Pancreas (tissue), 10 donors: ENCODE measurements around the gene PHC3. TPM values are rescaled to one million over a fixed set of nuclear protein-coding genes. Genes with fewer than 3 reads are reported as not detected.
A peak's percentile ranks its signal among the peaks of the same experiment; 100 is the strongest.

Experiments
- ATAC-seq, 4 donors: fragments of 200-7000 bp; cut with Tn5 transposase; one replicate each; pipeline versions ENCODE4 v1.8.0 to v1.9.1; 2020; ENCODE audit warnings: mild to moderate bottlenecking in 4 of 4, moderate library complexity in 4 of 4
- DNase-seq, 6 donors: peaks; one replicate each; pipeline ENCODE4 v3.0.0-alpha.2; 2020
- FAIRE-seq: peaks from 2 replicates; lab custom pipeline; 2012; peaks lifted over from hg19 to GRCh38; lab: Jason Lieb, UNC
- H3K27ac ChIP-seq, 4 donors: fragments of 200-600 bp; sonication (generic); 1 replicate in 3 of 4; 2 replicates in 1 of 4; pipeline versions ENCODE4 v1.5.0 to v1.8.0; 2020
- H3K27me3 ChIP-seq, 4 donors: fragments of 200-600 bp; one replicate each; pipeline ENCODE4 v1.8.0; 2021
- H3K36me3 ChIP-seq, 3 donors: fragments of 200-600 bp; sonication (generic) in 1 of 3; one replicate each; pipeline versions ENCODE4 v1.5.0 to v1.8.0; 2020 to 2021
- H3K4me1 ChIP-seq, 3 donors: fragments of 200-600 bp; one replicate each; pipeline ENCODE4 v1.8.0; 2021
- H3K4me3 ChIP-seq, 4 donors: fragments of 200-600 bp; sonication (generic) in 2 of 4; one replicate each; pipeline versions ENCODE4 v1.5.0 to v1.8.0; 2020 to 2021
- H3K9me3 ChIP-seq, 4 donors: fragments of 200-600 bp; one replicate each; pipeline ENCODE4 v1.8.0; 2021
- WGBS, 2 donors: extraction: QIAGEN DNeasy Blood & Tissue Kit; methylation state at CpG; one replicate each; pipeline ENCODE4 v1.1.7; 2013; 5-methylcytosine and 5-hydroxymethylcytosine counted together
- intact Hi-C, 3 donors: fragments of 100-400 bp; cut with DNase I; formaldehyde crosslinking; loops; one replicate each; pipeline versions ENCODE4 v1.11.1 to v1.14.2; 2022
- polyA plus RNA-seq, 2 donors: library from polyadenylated mRNA; stranded (reverse); fragments of 200-250 nt; gene quantifications; one replicate each; pipeline ENCODE4 v1.2.3, GENCODE V29; 2013
- total RNA-seq, 6 donors: library from RNA; stranded (reverse); fragmentation: NEBNext Ultra II Directional in 4 of 6; extraction: Animal tissue kit (Norgen Biotek cat#: 25700) in 4 of 6; gene quantifications; one replicate each; pipeline versions ENCODE4 v1.2.1 to v1.2.4, GENCODE V29; 2021 to 2023
- TF ChIP-seq, protein P1 (sequence below), 4 donors: fragments of 200-600 bp; sonication (generic) in 3 of 4; IDR thresholded peaks; one replicate each; pipeline versions ENCODE4 v1.5.0 to v1.8.0; 2021; ENCODE audit warnings: antibody characterized with exemption in 4 of 4
- donor health status: healthy with polysubstance abuse.
- donor health status: DM: no; HTN: no; CAD: no; lungs with moderate emphysema.
- donor health status: DM: no; HTN: no; CAD: no.
- donor health status: control.
- donor health status: control.
- donor health status: Bipolar disorder and iron deficiency.
- donor health status: DM: yes; HTN: yes; CAD: no.
- donor health status: DM: no; HTN: no; CAD: no.
- donor health status: DM: no; HTN: no; CAD: no.
- donor health status: DM: yes; HTN: yes; CAD: no.

Gene PHC3
- total and polyA plus RNA-seq, 8 donors, result 5.5 to 38.0 (median 24.5) TPM

DNA sequence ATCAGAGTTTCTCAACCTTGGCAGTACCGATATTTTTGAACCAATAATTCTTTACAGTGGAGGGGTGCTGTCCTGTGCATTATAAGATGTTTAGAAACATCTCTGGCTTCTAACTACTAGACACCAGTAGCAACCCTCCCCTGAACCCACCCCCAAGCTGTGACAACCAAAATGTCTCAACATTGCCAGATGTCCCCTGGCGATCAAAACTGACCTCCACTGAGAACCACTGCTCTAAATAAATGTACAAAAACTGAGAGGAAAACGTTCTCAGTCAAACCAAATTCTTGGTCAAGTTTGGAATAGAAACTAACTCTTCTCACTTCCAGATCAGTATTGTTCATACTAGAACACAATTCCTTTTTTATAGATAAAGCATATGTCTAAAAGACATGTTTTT lies 85.2 kb downstream of the PHC3 start:
- intact Hi-C loops, result no loop called here
- Histone ChIP-seq H3K36me3 (peaks cover 0 to 39% (median 1%) of the 10 kb centered on the region in 3 donors), H3K4me3 (no peak overlapping the region), H3K9me3 (no peaks in the 10 kb centered on the region), H3K27me3 (no peaks in the 10 kb centered on the region), H3K27ac (no peak overlapping the region), H3K4me1 (no peaks in the 10 kb centered on the region)
- TF ChIP-seq, protein P1, sequence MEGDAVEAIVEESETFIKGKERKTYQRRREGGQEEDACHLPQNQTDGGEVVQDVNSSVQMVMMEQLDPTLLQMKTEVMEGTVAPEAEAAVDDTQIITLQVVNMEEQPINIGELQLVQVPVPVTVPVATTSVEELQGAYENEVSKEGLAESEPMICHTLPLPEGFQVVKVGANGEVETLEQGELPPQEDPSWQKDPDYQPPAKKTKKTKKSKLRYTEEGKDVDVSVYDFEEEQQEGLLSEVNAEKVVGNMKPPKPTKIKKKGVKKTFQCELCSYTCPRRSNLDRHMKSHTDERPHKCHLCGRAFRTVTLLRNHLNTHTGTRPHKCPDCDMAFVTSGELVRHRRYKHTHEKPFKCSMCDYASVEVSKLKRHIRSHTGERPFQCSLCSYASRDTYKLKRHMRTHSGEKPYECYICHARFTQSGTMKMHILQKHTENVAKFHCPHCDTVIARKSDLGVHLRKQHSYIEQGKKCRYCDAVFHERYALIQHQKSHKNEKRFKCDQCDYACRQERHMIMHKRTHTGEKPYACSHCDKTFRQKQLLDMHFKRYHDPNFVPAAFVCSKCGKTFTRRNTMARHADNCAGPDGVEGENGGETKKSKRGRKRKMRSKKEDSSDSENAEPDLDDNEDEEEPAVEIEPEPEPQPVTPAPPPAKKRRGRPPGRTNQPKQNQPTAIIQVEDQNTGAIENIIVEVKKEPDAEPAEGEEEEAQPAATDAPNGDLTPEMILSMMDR (IDR thresholded peaks at IDR 0.05), result no peak
- 80 to 83% methylated on average over 3 of the region's 3 CpGs for WGBS, 2 donors
- ATAC-seq (no peak), DNase-seq (no peak), FAIRE-seq (no peak)

DNA sequence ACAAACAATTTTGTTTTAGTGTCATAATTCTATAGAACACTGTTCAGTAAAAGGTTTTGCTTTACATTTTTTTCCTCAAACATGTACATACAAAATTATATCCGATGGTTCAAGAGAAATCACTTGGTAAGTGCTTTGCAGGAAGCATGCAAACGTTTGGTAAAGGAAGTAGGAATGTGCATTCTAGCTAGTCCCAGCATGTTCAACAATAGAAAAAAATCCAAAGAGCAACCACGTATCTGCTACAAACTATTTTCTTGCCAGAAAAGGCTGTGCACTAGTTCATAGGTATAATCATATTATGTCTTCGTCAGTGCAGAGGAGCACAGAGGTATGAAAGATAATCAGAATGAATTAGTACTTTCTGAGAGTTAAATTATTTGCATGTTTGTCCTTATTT lies 85.8 kb downstream of the PHC3 start:
- Histone ChIP-seq H3K9me3 (no peaks in the 10 kb centered on the region), H3K4me1 (no peaks in the 10 kb centered on the region), H3K4me3 (no peak overlapping the region), H3K27me3 (no peaks in the 10 kb centered on the region), H3K27ac (no peak overlapping the region), H3K36me3 (peaks cover 0 to 33% (median 0%) of the 10 kb centered on the region in 3 donors)
- WGBS, 2 donors, result 75 to 77% methylated on average over 4 of the region's 4 CpGs
- ATAC-seq, result no peak
- TF ChIP-seq, protein P1 (IDR thresholded peaks at IDR 0.05), result no peak
- intact Hi-C loops, result no loop called here
- no peak for DNase-seq
- no peak for FAIRE-seq

DNA sequence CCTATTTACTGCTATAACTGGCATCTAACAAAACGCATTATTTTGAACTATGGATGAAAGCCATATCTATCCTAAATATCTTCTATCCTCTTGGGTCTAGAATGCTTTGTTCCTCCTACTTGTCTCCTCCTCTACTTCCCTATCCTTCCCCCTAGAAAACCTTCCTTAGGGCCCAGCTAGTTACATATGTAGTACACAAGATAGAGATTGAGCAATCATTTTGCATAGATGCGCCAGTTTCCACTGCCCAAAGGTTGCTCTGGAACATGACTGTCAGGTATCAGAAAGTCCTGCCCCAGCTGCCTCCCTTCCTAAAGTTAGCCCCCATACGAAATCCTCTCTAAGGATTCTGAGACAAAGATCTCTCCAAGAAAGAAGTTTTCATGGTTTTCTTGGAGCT lies 88.6 kb downstream of the PHC3 start:
- WGBS, 2 donors, result 88 to 99% methylated on average over 3 of the region's 3 CpGs
- no peak overlapping the region for H3K27ac ChIP-seq
- DNase-seq, result no peak
- ATAC-seq, result no peak
- TF ChIP-seq, protein P1 (IDR thresholded peaks at IDR 0.05), result no peak
- no peaks in the 10 kb centered on the region for H3K4me1 ChIP-seq
- no peaks in the 10 kb centered on the region for H3K27me3 ChIP-seq
- H3K9me3 ChIP-seq, result no peaks in the 10 kb centered on the region
- H3K36me3 ChIP-seq, result peaks cover 0 to 29% (median 0%) of the 10 kb centered on the region in 3 donors
- H3K4me3 ChIP-seq, result no peak overlapping the region
- intact Hi-C loops, result no loop called here
- no peak for FAIRE-seq

DNA sequence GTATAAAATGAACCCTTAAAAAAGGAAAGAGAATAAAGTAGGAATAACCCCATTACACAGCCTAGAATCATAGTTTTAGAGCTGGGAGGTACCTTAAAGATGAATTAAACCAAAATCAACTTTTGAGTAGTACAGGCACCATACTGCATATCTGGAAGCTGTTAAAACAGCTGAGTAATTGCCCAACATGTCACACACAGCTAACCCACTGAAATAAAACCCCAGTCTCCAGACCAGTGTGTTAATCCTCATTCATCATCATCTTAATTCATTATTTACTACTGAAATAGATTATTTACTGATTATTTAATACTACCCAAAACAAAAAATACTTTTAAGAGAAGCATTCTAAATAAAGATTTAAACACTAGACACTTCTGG lies 90.9 kb downstream of the PHC3 start:
- Histone ChIP-seq H3K4me3 (no peak overlapping the region), H3K9me3 (no peaks in the 10 kb centered on the region), H3K4me1 (no peaks in the 10 kb centered on the region), H3K36me3 (peaks cover 0 to 23% (median 0%) of the 10 kb centered on the region in 3 donors), H3K27me3 (no peaks in the 10 kb centered on the region), H3K27ac (no peak overlapping the region)
- intact Hi-C loops, result no loop called here
- TF ChIP-seq, protein P1 (IDR thresholded peaks at IDR 0.05), result no peak
- FAIRE-seq (no peak), DNase-seq (no peak), ATAC-seq (peak in 1 of 4 donors; percentile 33)

DNA sequence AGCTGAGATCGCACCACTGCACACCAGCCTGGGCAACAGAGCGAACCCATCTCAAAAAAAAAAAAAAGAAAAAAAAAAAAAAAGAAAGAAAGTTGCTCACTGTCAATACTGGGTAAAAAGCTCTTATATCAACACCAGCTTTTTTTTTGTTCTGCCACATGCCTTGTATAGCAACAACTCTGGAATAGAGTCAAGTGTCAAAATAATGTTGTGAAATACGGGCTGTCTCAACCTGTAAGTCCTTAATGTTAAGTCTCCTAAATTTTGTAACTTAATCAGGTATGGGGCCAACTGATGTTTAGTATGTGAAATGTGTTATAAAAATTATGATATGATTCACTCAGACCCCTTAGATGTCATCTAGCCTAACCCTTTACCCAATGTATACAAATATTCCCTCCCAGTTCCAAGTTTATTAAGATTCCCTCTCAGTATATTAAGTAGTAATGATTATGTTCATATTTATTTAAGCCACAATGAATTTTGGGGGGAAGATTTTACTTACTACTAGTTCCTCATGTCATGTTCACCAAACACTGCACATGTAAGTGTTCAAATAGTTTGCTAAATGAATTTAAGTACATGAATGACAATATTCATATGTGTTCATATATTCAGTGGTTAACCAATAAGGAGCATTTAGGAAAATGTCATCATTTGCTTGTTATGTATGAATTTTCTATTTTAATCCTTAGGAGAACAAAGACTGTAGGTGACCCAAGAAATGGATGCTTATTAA lies 91.5 kb downstream of the PHC3 start:
- H3K4me3 ChIP-seq, result no peak overlapping the region
- H3K27ac ChIP-seq, result no peak overlapping the region
- H3K36me3 ChIP-seq, result peaks cover 0 to 21% (median 0%) of the 10 kb centered on the region in 3 donors
- no peaks in the 10 kb centered on the region for H3K4me1 ChIP-seq
- no peak for DNase-seq
- ATAC-seq, result no peak
- intact Hi-C loops, result no loop called here
- TF ChIP-seq, protein P1 (IDR thresholded peaks at IDR 0.05), result no peak
- no peak for FAIRE-seq
- H3K27me3 ChIP-seq, result no peaks in the 10 kb centered on the region
- H3K9me3 ChIP-seq, result no peaks in the 10 kb centered on the region
- WGBS, 2 donors, result 97 to 98% methylated on average over 3 of the region's 3 CpGs
